CD4-positive, alpha-beta T cell (primary cell): ENCODE results near the gene THEM5. TPM values are rescaled to one million over a fixed set of nuclear protein-coding genes. Genes with fewer than 3 reads are reported as not detected.

Source experiments
- ATAC-seq: fragments of 200-7000 bp; cut with Tn5 transposase; one replicate; pipeline ENCODE4 v1.10.0; 2022; ENCODE audit warnings: mild to moderate bottlenecking; ENCODE audit not compliant: poor library complexity
- CTCF ChIA-PET: fragments of 350-600 bp; sonication (Branson Sonifier 250); formaldehyde crosslinking; loops from one replicate; lab custom pipeline; 2021; ENCODE audit warnings: antibody characterized with exemption, inconsistent platforms; lab: Charles Lee
- POLR2A ChIA-PET: fragments of 350-600 bp; sonication (Branson Sonifier 250); formaldehyde crosslinking; loops from one replicate; lab custom pipeline; 2021; ENCODE audit warnings: antibody characterized with exemption, inconsistent platforms; lab: Charles Lee
- DNase-seq, 14 experiments: peaks; one replicate each; pipeline ENCODE4 v3.0.0-alpha.2; 2013 to 2020; ENCODE audit warnings: mixed read lengths in 2 of 14
- H3K27ac ChIP-seq, 2 donors: one replicate each; pipeline versions ENCODE4 v1.5.1 to v1.7.0; 2013; ENCODE audit warnings: low read length in 2 of 2, low read depth in 1 of 2, mild to moderate bottlenecking in 1 of 2
- H3K27me3 ChIP-seq, 2 experiments: 1 replicate in 1 of 2; 2 replicates in 1 of 2; pipeline versions ENCODE4 v1.6.1 to v1.7.0; 2013; ENCODE audit warnings: low read length in 2 of 2, control low read depth in 1 of 2, mild to moderate bottlenecking in 1 of 2, moderate library complexity in 1 of 2; ENCODE audit not compliant: insufficient read depth in 2 of 2, control insufficient read depth in 1 of 2
- H3K36me3 ChIP-seq: one replicate; pipeline ENCODE4 v1.6.1; 2013; ENCODE audit warnings: low read length, control low read depth; ENCODE audit not compliant: insufficient read depth
- H3K4me1 ChIP-seq: one replicate; pipeline ENCODE4 v1.6.1; 2013; ENCODE audit warnings: low read length, control low read depth; ENCODE audit not compliant: insufficient read depth
- H3K4me3 ChIP-seq: one replicate; pipeline ENCODE4 v1.5.1; 2013; ENCODE audit warnings: mild to moderate bottlenecking, low read length, moderate library complexity
- H3K9me3 ChIP-seq, 2 experiments: 1 replicate in 1 of 2; 2 replicates in 1 of 2; pipeline versions ENCODE4 v1.6.1 to v1.7.0; 2013; ENCODE audit warnings: low read length in 2 of 2, mild to moderate bottlenecking in 2 of 2, control low read depth in 1 of 2, moderate library complexity in 1 of 2; ENCODE audit not compliant: control insufficient read depth in 1 of 2, insufficient read depth in 1 of 2
- H3K27ac Mint-ChIP-seq: one replicate; pipeline ENCODE4 v1.8.0; 2020; ENCODE audit warnings: mixed read lengths
- H3K27me3 Mint-ChIP-seq: one replicate; pipeline ENCODE4 v1.8.0; 2021; ENCODE audit warnings: mixed read lengths
- H3K36me3 Mint-ChIP-seq: one replicate; pipeline ENCODE4 v1.8.0; 2021; ENCODE audit warnings: low read depth, mixed read lengths
- H3K4me1 Mint-ChIP-seq: one replicate; pipeline ENCODE4 v1.8.0; 2021; ENCODE audit warnings: low read depth, mixed read lengths
- H3K4me3 Mint-ChIP-seq: one replicate; pipeline ENCODE4 v1.8.0; 2020; ENCODE audit warnings: mild to moderate bottlenecking, mixed read lengths
- H3K9me3 Mint-ChIP-seq: one replicate; pipeline ENCODE4 v1.8.0; 2020; ENCODE audit warnings: mixed read lengths
- intact Hi-C, 2 experiments: fragments of 100-400 bp; cut with DNase I in 1 of 2; cut with micrococcal nuclease in 1 of 2; formaldehyde crosslinking; loops; one replicate each; pipeline versions ENCODE4 v1.15.1 to v1.9.0; 2023 to 2025; cut with DNase I, micrococcal nuclease
- total RNA-seq, 174 experiments: library from RNA in 2 of 174; stranded (reverse) in 2 of 174; gene quantifications; one replicate each; pipeline ENCODE4 v1.2.3 and lab custom pipeline; 2021 to 2026
- TF ChIP-seq, protein P1 (sequence below): fragments of 200-600 bp; IDR thresholded peaks from one replicate; pipeline ENCODE4 v1.8.0; 2022; ENCODE audit warnings: antibody characterized with exemption, mild to moderate bottlenecking

The THEM5 gene
- total RNA-seq, 2 experiments from 2014 or later = not detected

DNA sequence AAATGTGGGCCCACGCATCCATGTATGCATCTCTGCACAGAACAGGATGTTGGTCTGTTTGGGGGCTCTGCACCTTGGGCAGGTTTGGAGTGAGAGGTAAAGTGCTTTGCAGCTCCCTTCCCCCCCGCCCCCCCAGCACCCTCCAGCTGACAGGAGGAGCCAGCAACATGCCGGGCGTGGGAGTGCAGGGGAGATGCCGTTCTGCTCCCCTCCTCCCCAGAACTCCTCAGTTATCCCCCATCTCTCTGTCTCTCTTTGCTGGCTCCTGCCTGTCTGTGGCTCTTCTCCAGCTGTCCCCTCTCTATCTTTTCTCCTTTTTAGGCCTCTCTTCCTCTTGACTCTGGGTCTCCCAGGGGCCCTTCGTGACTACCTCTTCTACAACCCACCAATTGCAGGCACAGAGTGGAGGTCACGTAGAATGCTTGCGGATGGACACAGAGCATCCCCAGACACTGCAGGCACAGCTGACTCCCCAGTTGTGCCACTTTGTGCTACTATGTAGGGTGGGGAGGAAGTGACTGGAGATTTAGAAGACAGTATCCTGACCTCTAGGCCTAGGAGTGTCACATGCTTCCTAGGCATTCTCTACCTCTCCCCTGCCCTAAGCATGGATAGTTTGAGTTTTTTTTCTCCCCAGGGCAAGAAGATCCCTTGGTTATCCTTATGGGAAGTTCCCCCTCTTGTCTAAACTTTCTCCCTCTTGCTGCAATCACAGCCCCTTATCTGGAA is 20.2 kb downstream of the THEM5 start:
- POLR2A ChIA-PET = interaction anchor here (1.0 kb wide), 1 partner anchor 70 kb away, joined by 4 read pairs; the partner anchor contains the start of gene MRPL9
- H3K36me3 ChIP-seq = no peaks in the 10 kb centered on the region
- peak overlapping the region; percentile 0 for H3K4me3 ChIP-seq
- peak overlapping the region; percentile 21 to 64 for H3K27ac ChIP-seq
- ATAC-seq (no peak), DNase-seq (no peak)
- Mint-ChIP-seq H3K27me3 (no peaks in the 10 kb centered on the region), H3K4me1 (peaks cover 92% of the 10 kb centered on the region), H3K36me3 (no peaks in the 10 kb centered on the region), H3K27ac (peak overlapping the region; percentile 73), H3K4me3 (peak overlapping the region; percentile 26), H3K9me3 (no peaks in the 10 kb centered on the region)
- intact Hi-C loops = no loop called here
- H3K9me3 ChIP-seq = no peaks in the 10 kb centered on the region
- H3K4me1 ChIP-seq = peaks cover 92% of the 10 kb centered on the region
- no peaks in the 10 kb centered on the region for H3K27me3 ChIP-seq
- TF ChIP-seq, protein P1, sequence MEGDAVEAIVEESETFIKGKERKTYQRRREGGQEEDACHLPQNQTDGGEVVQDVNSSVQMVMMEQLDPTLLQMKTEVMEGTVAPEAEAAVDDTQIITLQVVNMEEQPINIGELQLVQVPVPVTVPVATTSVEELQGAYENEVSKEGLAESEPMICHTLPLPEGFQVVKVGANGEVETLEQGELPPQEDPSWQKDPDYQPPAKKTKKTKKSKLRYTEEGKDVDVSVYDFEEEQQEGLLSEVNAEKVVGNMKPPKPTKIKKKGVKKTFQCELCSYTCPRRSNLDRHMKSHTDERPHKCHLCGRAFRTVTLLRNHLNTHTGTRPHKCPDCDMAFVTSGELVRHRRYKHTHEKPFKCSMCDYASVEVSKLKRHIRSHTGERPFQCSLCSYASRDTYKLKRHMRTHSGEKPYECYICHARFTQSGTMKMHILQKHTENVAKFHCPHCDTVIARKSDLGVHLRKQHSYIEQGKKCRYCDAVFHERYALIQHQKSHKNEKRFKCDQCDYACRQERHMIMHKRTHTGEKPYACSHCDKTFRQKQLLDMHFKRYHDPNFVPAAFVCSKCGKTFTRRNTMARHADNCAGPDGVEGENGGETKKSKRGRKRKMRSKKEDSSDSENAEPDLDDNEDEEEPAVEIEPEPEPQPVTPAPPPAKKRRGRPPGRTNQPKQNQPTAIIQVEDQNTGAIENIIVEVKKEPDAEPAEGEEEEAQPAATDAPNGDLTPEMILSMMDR = no peak
- CTCF ChIA-PET = no interaction called here

DNA sequence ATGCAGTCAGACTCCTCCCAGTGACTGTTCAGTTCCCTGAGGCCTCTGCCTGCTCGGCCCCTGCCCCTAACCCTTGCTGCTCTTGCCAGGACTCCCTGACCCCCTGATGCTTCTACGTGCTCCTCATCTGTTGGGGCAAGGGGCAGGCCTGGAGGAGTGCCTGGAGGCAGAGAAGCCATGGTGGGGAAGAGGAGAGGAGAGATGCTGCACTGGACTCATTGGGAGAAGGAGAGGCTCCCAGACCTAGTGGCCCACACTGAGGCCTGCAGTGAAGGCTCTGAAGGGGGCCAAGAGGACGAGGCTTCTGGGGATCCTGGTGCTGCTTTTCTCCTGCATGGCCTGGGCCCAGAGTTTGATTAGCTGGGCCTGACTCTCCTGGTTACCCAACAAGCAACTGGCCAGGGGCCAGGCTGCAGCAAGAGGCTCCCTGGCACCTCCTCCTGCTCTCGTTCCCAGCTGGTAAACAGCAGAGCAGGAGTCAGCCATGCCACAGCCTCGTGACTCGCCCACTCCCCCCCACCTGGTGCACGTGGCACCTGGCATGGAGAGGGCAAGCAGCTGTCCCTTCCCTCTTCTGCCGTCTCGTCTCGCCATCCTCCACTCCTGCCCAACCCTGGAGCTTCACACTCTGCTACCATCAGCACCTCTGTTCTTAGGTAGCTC is 21.1 kb downstream of the THEM5 start:
- no peaks in the 10 kb centered on the region for H3K36me3 ChIP-seq
- H3K27me3 Mint-ChIP-seq = no peaks in the 10 kb centered on the region
- intact Hi-C loops = no loop called here
- H3K4me3 Mint-ChIP-seq = peak overlapping the region; percentile 40
- peaks cover 95% of the 10 kb centered on the region for H3K4me1 ChIP-seq
- H3K27ac Mint-ChIP-seq = peak overlapping the region; percentile 79
- no peaks in the 10 kb centered on the region for H3K27me3 ChIP-seq
- TF ChIP-seq, protein P1 = no peak
- ChIA-PET POLR2A (interaction anchor here (1.0 kb wide), 1 partner anchor 69 kb away, joined by 4 read pairs; the partner anchor contains the start of gene MRPL9), CTCF (no interaction called here)
- no peaks in the 10 kb centered on the region for H3K9me3 ChIP-seq
- H3K9me3 Mint-ChIP-seq = no peaks in the 10 kb centered on the region
- DNase-seq = no peak
- ATAC-seq = no peak
- H3K27ac ChIP-seq = peak overlapping the region; percentile 15 to 64
- H3K36me3 Mint-ChIP-seq = no peaks in the 10 kb centered on the region
- peak overlapping the region; percentile 49 for H3K4me3 ChIP-seq
- H3K4me1 Mint-ChIP-seq = peaks cover 97% of the 10 kb centered on the region

- Mint-ChIP-seq H3K4me1 (peaks cover 93% of the 10 kb centered on the region), H3K4me3 (peak within 1 kb of the TSS; percentile 59), H3K27ac (peak within 1 kb of the TSS; percentile 79), H3K27me3 (no peaks in the 10 kb centered on the region), H3K9me3 (no peaks in the 10 kb centered on the region), H3K36me3 (no peaks in the 10 kb centered on the region)
- H3K4me1 ChIP-seq = peaks cover 95% of the 10 kb centered on the region
- intact Hi-C loops = no loop called here
- no peaks in the 10 kb centered on the region for H3K27me3 ChIP-seq
- H3K27ac ChIP-seq = peak within 1 kb of the TSS; percentile 15 to 64
- ChIA-PET CTCF (interaction anchor here (0.9 kb wide), 1 partner anchor 12 kb away, joined by 3 read pairs; no protein-coding TSS in a partner anchor), POLR2A (interaction anchor here (0.5 kb wide), 1 partner anchor 15 kb away, joined by 3 read pairs; no protein-coding TSS in a partner anchor)
- ATAC-seq (no peak), DNase-seq (no peak)
- H3K4me3 ChIP-seq = peak within 1 kb of the TSS; percentile 49
- H3K36me3 ChIP-seq = no peaks in the 10 kb centered on the region
- TF ChIP-seq, protein P1 = no peak
- no peaks in the 10 kb centered on the region for H3K9me3 ChIP-seq
Observed at GRCh38 chr1:151831605-151832004, 21.9 kb downstream of the THEM5 start, which contains the start of gene RORC. Gene RORC (minus strand): TSS chr1:151831802. CDS start chr1:151831764, 38 bp downstream.
